GM19099 (cell line): ENCODE data around the gene SQOR.
A peak's percentile ranks its signal among the peaks of the same experiment; 100 is the strongest.

Experiments
- POLR2A ChIP-seq: IDR thresholded peaks from 3 replicates; pipeline ENCODE4 v1.6.1; 2011; ENCODE audit warnings: low read depth; ENCODE audit not compliant: insufficient read length; ENCODE audit errors: extremely low read depth

The SQOR gene

DNA sequence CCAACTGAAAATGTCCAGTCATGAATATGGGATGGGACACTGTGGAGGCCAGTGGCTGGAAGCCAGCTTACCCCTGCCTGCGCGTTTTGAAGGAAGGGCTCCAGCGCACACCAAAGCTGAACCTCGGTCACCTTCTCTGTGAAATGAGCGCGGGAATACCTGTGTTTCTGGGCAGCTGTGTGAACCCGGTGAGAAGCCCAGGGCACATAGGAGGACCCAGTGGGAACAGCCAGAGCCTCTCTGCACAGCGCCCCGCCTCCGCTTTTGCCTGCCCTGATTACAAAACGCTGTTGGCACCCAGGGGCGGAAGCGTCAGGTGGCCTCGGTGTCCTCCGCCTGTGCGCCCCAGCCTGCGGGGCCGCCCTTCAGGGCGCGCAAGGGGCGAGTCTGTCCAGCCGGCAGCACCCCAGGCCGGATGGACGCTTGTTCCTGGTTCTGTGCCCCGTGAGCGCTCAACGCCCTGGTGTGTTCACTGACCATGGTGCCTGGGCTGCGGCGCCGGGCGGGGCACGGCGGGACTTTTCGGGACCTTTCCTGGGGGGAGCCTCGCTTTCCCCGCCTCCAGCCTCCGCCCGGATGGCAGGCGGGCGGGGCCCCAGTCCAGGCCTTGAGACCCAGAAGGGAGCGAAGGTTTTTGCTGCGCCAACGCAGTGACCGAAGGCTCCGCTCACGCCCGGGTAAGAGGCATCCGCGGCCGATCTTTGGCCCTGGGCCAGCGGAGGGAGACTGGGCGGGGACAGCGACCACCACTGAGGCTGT lies at the start of gene SQOR:
TSS of gene SQOR (plus strand) at position 598 of the 759 bp plus-strand sequence. CDS start 23,895 bp downstream, outside the sequence.
- TF ChIP-seq POLR2A, result peak; percentile 76

DNA sequence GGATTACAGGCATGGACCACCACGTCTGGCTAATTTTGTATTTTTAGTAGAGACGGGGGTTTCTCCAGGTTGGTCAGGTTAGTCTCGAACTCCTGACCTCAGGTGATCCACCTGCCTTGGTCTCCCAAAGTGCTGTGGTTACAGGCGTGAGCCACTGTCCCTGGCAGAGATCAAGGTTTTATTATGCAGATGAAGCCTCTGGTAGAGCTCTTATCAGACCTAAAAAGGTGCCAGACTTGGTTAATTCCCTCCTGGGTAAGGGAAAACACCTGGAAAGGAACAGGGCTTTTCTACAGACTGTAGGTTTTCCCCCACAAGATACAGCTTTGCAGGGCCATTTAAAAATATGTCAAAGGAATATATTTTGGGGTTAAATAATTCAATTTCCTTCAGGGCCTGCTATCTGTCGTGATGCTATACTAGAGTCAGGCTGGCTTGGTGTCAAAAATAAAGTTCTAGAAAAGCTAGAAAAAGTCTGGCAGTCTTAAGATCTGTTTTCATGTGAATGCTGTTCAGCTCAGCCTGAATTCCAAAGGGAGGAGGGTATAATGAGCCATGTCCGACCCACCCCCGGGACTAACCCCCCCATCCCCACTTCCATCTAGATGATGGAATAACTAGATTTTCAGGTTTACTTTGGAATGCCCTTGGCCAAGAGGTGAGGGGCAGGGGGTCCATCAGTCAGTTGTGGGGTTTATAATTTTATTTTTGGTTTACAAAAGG lies 49.6 kb upstream of the SQOR start:
- TF ChIP-seq POLR2A, result no peak

GRCh38 chr15:45586125-45586524 lies 48.7 kb upstream of the SQOR start:
- no peak for TF ChIP-seq POLR2A

DNA sequence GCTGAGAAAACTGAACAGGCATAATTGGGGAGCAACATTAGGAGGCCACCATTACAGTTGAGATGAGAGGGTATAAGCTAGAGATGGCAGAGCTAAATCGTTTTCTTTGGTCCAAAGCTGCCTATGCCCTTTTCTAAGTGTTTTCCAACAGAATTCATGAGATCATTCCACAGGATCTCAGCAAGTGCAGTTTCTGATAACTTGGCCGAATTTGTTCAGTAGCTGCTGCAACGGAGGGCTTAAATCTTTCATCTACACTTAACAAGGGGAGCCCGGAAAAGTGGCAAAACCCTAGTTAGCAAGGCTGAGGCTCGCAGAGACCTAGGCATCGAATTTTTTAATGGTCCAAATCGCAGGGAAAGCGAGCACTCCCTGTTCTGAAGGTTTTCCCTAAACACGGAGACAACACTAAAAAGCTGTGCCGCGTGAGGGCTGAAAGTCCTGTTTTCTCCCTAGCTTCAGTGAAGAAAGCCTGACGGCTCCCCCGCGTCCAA lies 48.2 kb upstream of the SQOR start:
- TF ChIP-seq POLR2A, result no peak

DNA sequence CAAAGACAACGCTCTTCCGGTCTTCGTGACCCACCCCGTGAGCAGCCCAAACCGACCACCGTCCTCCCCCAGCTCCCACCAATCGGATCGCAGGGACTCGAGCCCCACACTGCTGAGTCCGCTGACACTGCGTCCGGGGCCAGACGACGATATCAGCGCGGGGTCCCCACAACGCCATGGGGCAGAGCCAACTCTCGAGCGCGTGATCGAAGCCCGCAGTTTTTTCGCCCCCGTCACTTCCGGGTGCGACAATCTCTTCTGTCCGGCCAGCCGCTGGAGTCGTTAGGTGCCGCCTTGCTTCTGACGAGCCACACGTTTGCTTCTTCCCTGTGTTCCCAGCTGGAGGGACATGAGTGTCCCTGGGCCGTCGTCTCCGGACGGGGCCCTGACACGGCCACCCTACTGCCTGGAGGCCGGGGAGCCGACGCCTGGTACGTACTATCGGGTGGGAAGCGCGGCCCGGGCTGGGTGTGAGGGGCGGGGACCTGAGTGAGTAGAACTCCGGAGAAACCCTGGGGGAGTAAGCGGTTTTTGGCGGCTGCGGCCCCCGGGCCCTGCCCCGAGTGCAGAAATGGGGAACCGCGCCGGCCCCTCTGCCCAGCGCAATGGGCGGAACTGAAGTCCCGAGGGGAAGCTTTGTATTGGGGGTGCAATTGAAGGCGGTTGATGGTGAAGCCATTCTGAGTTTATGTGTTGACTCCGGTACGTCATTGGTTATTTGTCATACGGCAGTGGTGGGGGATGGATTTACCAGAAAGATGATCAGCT lies 47.5 kb upstream of the SQOR start, which contains the start of gene BLOC1S6:
TSS of gene BLOC1S6 (plus strand) at position 285 of the 768 bp plus-strand sequence. CDS start at position 350, 65 bp downstream.
- TF ChIP-seq POLR2A, result peak; percentile 95

DNA sequence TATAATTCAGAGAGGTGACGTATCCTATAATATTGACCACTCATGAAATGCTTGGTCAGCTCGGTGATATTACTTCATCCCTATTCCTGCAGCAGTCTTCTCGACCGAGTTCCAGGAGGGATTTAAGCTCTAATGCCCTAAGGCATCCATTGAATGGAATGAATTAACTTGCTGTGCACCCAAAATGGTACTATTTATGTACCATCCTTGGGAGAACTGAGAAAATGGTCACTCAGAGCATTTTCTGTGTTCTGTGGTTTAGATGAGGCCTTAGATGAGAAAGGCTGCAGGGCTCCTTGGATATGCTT lies 47.0 kb upstream of the SQOR start:
- no peak for TF ChIP-seq POLR2A

DNA sequence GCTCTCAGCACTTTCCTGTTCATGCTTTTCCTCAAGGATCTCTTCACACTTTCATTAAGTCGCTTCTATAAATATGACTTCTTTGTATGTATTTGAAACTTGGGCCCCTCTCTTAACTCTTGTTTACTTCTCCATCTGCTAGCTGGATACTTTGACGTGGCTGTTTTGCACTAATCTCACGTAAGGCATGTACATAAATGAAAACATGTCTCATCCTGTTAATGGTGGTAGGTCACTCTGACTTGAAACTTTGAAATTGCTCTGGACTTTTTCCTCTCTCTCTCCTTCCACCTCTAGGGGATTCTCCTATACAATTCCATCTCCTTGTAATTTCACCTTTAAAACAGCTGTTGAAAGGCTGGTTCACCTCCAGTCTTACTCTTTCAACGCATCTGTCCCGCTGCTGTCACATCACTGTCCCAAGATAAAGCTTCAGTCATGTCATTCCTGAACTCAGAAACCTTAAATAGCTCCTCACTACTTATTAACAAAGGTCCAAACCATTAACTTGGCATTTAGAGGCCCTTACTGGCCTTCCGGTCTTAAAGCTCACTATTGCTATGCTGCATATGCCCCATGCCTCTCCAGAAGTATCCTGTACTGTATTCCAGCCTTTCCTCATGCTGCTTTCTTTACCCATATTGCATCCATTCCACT lies 46.5 kb upstream of the SQOR start:
- no peak for TF ChIP-seq POLR2A

- TF ChIP-seq POLR2A, result no peak
Measured at GRCh38 chr15:45589256-45589655, 45.6 kb upstream of the SQOR start.

DNA sequence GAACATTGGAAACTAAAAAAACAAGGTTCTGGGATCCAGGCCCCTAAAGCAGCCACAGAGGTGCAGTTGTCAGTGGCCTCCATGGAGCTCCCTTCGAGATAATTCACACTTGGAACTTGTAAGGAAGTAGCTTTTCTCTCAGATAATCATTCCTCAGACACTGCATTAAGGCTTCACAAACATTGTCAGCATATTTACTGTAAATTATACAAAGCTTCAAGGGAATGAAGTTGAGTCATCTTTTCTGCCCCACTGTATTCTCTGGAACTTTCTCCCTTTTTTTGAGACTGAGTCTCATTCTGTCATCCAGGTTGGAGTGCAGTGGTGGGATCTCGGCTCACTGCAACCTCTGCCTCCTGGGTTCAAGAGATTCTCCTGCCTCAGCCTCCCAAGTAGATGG lies 40.5 kb upstream of the SQOR start:
- no peak for TF ChIP-seq POLR2A

- no peak for TF ChIP-seq POLR2A
Measured at GRCh38 chr15:45594835-45595530, 39.8 kb upstream of the SQOR start.

DNA sequence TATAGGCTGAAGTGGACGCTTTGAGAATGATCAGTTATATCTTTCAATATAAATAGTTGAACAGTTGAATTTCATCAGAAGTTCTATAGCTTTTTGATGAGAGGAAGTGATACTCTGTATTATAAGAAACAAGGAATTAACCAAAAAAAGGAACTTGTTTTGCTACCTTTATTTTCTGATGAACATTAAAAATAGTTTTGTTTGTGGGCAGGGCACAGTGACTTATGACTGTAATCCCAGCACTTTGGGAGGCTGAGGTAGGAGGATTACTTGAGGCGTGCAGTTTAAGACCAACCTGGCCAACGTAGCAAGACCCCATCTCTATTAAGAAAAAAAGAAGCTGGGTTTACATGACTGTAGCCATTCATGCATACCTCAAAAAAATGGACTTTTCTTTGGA lies 30.9 kb upstream of the SQOR start:
- TF ChIP-seq POLR2A, result no peak

DNA sequence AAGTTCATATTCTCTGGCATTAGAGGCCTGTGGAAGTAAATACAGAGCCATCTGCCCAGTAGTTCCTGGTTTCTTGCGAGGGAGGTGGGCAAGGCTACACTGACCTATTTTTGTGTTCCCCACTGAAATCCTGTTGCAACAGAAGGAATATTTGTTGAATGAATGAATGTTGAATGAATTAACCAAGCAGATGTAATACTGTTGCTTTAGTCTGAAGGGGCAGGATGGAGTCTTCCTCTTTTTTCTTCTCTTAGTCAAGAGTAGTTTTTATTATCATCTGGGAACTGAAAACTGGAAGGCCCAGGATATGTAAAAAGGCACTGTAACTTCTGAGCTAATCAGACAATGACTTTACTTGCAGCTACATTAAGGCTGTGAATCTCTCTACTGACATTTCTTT lies 30.5 kb upstream of the SQOR start:
- TF ChIP-seq POLR2A, result no peak

GRCh38 chr15:45606413-45606812 lies 28.4 kb upstream of the SQOR start:
- TF ChIP-seq POLR2A, result no peak

GRCh38 chr15:45606841-45607240 lies 28.0 kb upstream of the SQOR start:
- no peak for TF ChIP-seq POLR2A
